Activated CD4-positive, alpha-beta memory T cell treated with anti-CD3 and anti-CD28 coated beads for 36 hours (primary cell): Measurements from ENCODE around the gene ZNF219. TPM values are rescaled to one million over a fixed set of nuclear protein-coding genes. Genes with fewer than 3 reads are reported as not detected.

Experiments
- CTCF ChIA-PET: fragments of 350-600 bp; sonication (Branson Sonifier 250); formaldehyde crosslinking; loops from one replicate; lab custom pipeline; 2021; ENCODE audit warnings: antibody characterized with exemption, inconsistent platforms; lab: Charles Lee
- POLR2A ChIA-PET: fragments of 350-600 bp; sonication (Branson Sonifier 250); formaldehyde crosslinking; loops from one replicate; lab custom pipeline; 2021; ENCODE audit warnings: antibody characterized with exemption; lab: Charles Lee
- DNase-seq: peaks from one replicate; pipeline ENCODE4 v3.0.0-alpha.2; 2020
- H3K27ac Mint-ChIP-seq: one replicate; pipeline ENCODE4 v1.8.0; 2021; ENCODE audit warnings: mixed read lengths
- H3K27me3 Mint-ChIP-seq: one replicate; pipeline ENCODE4 v1.8.0; 2021; ENCODE audit warnings: mixed read lengths
- H3K36me3 Mint-ChIP-seq: one replicate; pipeline ENCODE4 v1.8.0; 2021; ENCODE audit warnings: mixed read lengths
- H3K4me1 Mint-ChIP-seq: one replicate; pipeline ENCODE4 v1.8.0; 2021; ENCODE audit warnings: low read depth, mixed read lengths
- H3K4me3 Mint-ChIP-seq: one replicate; pipeline ENCODE4 v1.8.0; 2021; ENCODE audit warnings: mild to moderate bottlenecking, mixed read lengths
- H3K9me3 Mint-ChIP-seq: one replicate; pipeline ENCODE4 v1.8.0; 2021; ENCODE audit warnings: mixed read lengths
- intact Hi-C: fragments of 100-400 bp; cut with micrococcal nuclease; formaldehyde crosslinking; loops from one replicate; pipeline ENCODE4 v1.15.1; 2023
- total RNA-seq, 2 experiments: library from RNA; stranded (reverse); gene quantifications; one replicate each; pipeline ENCODE4 v1.2.3, GENCODE V29; 2021

Gene ZNF219
- total RNA-seq, 2 experiments from 2014 or later: 9.9 to 10.7 TPM

DNA sequence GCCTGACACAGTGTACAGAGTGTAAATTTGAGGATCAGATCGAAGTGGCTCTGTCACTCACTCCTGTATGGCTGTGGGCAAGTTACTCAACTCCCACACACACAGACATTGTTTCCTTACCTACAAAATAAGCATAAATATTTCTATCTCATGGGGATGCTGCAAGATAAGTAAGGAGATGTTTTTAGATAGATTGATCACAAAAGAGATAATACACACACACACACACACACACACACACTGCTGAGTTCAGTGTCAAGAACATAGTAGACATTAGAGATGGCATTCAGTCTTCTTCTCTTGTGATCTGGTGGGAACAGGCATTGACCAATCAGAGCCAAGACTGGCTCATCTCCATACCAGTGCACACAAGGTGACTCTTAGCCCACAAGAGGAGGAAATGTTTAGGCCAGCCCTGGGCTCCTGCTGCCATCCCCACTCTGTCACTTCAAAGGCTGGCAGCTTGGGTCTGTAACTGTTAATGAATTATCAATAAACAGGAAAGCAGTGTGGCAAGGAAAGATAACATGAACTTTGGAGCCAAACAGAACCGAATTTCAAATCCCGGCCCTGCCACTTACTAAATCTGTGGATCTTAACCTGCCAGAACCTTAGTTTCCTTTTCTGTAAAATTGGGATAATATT, 44.2 kb downstream of the ZNF219 start:
- DNase-seq: no peak
- ChIA-PET CTCF (interaction anchor here (0.9 kb wide), 1 partner anchor 470 kb away, joined by 3 read pairs; no protein-coding TSS in a partner anchor), POLR2A (no interaction called here)

DNA sequence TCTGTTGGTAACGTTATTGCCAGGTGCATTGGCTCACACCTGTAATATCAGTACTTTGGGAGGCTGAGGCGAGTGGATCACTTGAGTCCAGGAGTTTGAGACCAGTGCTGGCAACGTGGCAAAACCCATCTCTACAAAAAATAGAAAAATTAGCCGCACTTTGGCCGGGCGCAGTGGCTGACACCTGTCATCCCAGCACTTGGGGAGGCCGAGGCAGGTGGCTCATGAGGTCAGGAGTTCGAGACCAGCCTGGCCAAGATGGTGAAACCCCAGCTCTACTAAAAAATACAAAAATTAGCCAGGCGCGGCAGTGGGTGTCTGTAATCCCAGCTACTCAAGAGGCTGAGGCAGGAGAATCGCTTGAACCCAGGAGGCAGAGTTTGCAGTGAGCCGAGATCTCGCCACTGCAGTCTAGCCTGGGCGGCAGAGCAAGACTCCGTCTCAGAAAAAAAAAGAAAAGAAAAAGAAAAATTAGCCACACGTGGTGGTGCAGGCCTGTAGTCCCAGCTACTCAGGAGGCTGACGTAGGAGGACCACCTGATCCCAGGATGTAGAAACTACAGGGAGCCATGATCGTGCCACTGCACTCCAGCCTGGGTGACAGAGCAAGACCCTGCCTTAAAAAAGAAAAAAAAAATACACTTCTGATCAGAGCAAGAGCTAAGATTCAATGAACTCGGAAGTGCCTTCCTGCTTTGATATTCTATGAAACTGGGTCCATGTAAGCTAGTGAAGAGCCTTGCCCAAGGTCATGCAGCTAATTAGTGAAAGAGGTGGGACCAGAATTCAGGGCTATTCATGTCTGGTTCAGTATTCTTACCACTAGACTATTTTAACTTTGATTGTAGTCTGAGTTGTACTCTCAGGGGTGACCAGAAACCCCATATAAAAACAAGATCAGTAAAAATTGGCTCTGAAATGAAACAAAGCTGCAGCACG, 45.0 kb downstream of the ZNF219 start:
- Mint-ChIP-seq H3K4me1 (peaks cover 6% of the 10 kb centered on the region), H3K4me3 (no peak overlapping the region)

More for the DNA sequence above, 44.2 kb downstream of the ZNF219 start:
- no peaks in the 10 kb centered on the region for H3K9me3 Mint-ChIP-seq
- intact Hi-C loops: no loop called here
- H3K36me3 Mint-ChIP-seq: no peaks in the 10 kb centered on the region
- no peak overlapping the region for H3K27ac Mint-ChIP-seq
- no peak overlapping the region for H3K4me3 Mint-ChIP-seq
- H3K4me1 Mint-ChIP-seq: peaks cover 6% of the 10 kb centered on the region
- H3K27me3 Mint-ChIP-seq: peaks cover 2% of the 10 kb centered on the region

DNA sequence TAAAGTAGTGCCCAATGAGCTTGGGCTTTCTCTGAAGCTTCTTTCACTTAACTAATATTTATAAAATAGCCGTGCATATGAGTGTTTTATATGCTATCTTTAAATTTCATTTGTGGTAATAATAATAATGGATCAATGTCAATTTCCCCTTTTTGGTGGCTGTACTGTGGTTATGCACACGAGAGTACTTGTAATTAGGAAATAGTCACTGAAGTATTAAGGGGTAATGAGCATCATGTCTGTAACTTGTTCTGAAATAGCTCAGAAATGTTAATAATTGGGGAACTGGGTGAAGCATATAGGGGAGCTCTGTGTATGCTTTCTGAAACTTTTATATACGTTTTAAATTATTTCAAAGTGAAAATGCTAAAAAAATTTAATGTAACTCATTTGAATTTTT, 47.9 kb downstream of the ZNF219 start:
- no peaks in the 10 kb centered on the region for H3K9me3 Mint-ChIP-seq
- ChIA-PET POLR2A (no interaction called here), CTCF (interaction anchor here (1.5 kb wide), 1 partner anchor 45 kb away, joined by 3 read pairs; no protein-coding TSS in a partner anchor)
- H3K4me3 Mint-ChIP-seq: no peak overlapping the region
- no peaks in the 10 kb centered on the region for H3K36me3 Mint-ChIP-seq
- H3K4me1 Mint-ChIP-seq: peaks cover 6% of the 10 kb centered on the region
- H3K27ac Mint-ChIP-seq: no peak overlapping the region
- DNase-seq: no peak
- intact Hi-C loops: no loop called here
- peaks cover 5% of the 10 kb centered on the region for H3K27me3 Mint-ChIP-seq

More for the DNA sequence above, 45.0 kb downstream of the ZNF219 start:
- DNase-seq: no peak
- intact Hi-C loops: no loop called here
- no peaks in the 10 kb centered on the region for H3K9me3 Mint-ChIP-seq
- H3K36me3 Mint-ChIP-seq: no peaks in the 10 kb centered on the region
- peaks cover 2% of the 10 kb centered on the region for H3K27me3 Mint-ChIP-seq
- CTCF ChIA-PET: interaction anchor here (0.9 kb wide), 1 partner anchor 471 kb away, joined by 3 read pairs; no protein-coding TSS in a partner anchor
- H3K27ac Mint-ChIP-seq: no peak overlapping the region
- POLR2A ChIA-PET: no interaction called here

GRCh38 chr14:21049271-21049673, 49.2 kb downstream of the ZNF219 start:
- Mint-ChIP-seq H3K27me3 (peaks cover 5% of the 10 kb centered on the region), H3K27ac (no peak overlapping the region), H3K4me1 (peaks cover 11% of the 10 kb centered on the region), H3K36me3 (no peaks in the 10 kb centered on the region), H3K9me3 (no peaks in the 10 kb centered on the region), H3K4me3 (no peak overlapping the region)
- ChIA-PET POLR2A (no interaction called here), CTCF (interaction anchor here (1.1 to 2.6 kb wide), 2 partner anchors 35 to 55 kb away, joined by 4 to 8 read pairs; no protein-coding TSS in a partner anchor)
- no peak for DNase-seq
- intact Hi-C loops: no loop called here

DNA sequence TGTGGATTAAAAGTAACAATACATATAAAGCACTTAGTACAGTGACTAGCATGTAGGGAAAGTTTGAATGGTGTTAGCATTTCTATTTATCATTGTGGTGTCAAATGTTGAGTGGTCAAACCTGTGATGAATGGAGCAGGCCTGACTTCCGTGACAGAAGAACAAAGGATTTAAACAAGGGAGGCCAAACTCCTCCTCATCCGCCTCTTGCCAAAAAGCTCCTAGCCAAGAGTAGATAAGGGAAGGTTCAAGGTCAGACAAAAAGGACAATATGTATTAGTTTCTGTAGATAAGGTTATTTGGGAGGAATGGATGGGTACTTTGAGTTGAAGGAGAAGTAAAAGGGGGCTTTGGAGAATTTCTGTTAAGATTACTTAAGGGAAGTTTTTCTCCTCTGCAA, 49.8 kb downstream of the ZNF219 start:
- intact Hi-C loops: no loop called here
- ChIA-PET POLR2A (interaction anchor here (1.0 kb wide), 1 partner anchor 76 kb away, joined by 3 read pairs; no protein-coding TSS in a partner anchor), CTCF (interaction anchor here (1.1 to 2.6 kb wide), 4 partner anchors 20 to 56 kb away, joined by 3 to 8 read pairs (median 5); no protein-coding TSS in a partner anchor)
- no peaks in the 10 kb centered on the region for H3K9me3 Mint-ChIP-seq
- no peak for DNase-seq
- peaks cover 8% of the 10 kb centered on the region for H3K4me1 Mint-ChIP-seq
- no peaks in the 10 kb centered on the region for H3K36me3 Mint-ChIP-seq
- H3K27ac Mint-ChIP-seq: no peak overlapping the region
- peaks cover 5% of the 10 kb centered on the region for H3K27me3 Mint-ChIP-seq
- H3K4me3 Mint-ChIP-seq: no peak overlapping the region

DNA sequence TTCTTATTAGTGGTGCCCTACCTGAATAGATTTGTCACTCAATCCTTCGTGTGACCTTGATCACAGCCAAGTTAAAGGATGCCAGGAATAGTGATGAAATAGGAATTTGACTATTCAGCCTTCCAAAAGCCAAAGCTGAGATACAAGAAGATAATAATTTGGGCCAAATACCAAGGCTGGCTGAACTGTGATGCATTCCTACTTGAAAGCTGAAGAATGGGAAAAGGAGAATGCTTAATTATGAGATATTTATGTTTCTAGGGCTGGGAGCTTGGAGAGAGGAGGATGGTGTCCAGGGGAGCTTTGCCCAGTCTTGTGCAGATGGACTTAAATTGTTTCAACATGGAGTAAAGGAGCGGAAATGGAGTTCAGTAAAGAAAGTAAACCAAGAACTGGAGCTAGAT, 51.1 kb downstream of the ZNF219 start:
- POLR2A ChIA-PET: no interaction called here

GRCh38 chr14:21043974-21044618, 54.4 kb downstream of the ZNF219 start:
- no peak overlapping the region for H3K27ac Mint-ChIP-seq

More for the DNA sequence above, 51.1 kb downstream of the ZNF219 start:
- intact Hi-C loops: no loop called here
- H3K36me3 Mint-ChIP-seq: no peaks in the 10 kb centered on the region
- CTCF ChIA-PET: interaction anchor here (1.1 to 2.6 kb wide), 6 partner anchors 21 to 76 kb away, joined by 4 to 18 read pairs (median 6); no protein-coding TSS in a partner anchor
- no peaks in the 10 kb centered on the region for H3K9me3 Mint-ChIP-seq
- no peak overlapping the region for H3K27ac Mint-ChIP-seq
- H3K4me1 Mint-ChIP-seq: peaks cover 12% of the 10 kb centered on the region
- no peak overlapping the region for H3K4me3 Mint-ChIP-seq
- peaks cover 5% of the 10 kb centered on the region for H3K27me3 Mint-ChIP-seq
- DNase-seq: no peak

DNA sequence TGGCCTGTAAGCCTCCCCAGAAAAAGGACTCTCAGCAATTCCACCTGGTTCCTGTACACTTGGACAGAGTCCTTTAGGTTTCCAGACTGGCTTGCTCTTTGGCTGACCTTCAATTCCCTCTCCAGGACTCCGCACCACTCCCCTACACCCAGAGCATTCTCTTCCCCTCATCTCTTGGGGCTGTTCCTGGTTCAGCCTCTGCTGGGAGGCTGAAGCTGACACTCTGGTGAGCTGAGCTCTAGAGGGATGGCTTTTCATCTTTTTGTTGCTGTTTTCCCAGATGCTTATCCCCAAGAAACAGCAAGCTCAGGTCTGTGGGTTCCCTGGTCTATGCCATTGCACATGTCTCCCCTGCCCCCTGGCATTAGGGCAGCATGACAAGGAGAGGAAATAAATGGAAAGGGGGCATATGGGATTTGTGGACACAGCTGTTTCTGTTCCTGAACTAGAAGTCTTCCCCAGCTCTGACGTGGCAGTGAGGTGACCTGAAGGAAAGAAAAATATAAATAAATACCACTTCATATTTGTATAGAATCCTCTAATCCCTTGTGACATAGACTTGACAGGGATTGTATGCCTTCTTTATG, 55.0 kb downstream of the ZNF219 start:
- H3K4me3 Mint-ChIP-seq: no peak overlapping the region
- POLR2A ChIA-PET: no interaction called here
- peaks cover 2% of the 10 kb centered on the region for H3K27me3 Mint-ChIP-seq
- no peak overlapping the region for H3K27ac Mint-ChIP-seq
- H3K9me3 Mint-ChIP-seq: no peaks in the 10 kb centered on the region
- CTCF ChIA-PET: interaction anchor here (1.5 to 2.9 kb wide), 5 partner anchors 10 to 49 kb away, joined by 3 to 35 read pairs (median 6); no protein-coding TSS in a partner anchor
- intact Hi-C loops: no loop called here
- DNase-seq: no peak
- H3K36me3 Mint-ChIP-seq: no peaks in the 10 kb centered on the region
- peaks cover 12% of the 10 kb centered on the region for H3K4me1 Mint-ChIP-seq

More at GRCh38 chr14:21043974-21044618, 54.4 kb downstream of the ZNF219 start:
- Mint-ChIP-seq H3K27me3 (peaks cover 2% of the 10 kb centered on the region), H3K9me3 (no peaks in the 10 kb centered on the region), H3K4me1 (peaks cover 12% of the 10 kb centered on the region), H3K4me3 (no peak overlapping the region), H3K36me3 (no peaks in the 10 kb centered on the region)
- ChIA-PET POLR2A (no interaction called here), CTCF (interaction anchor here (1.2 to 2.9 kb wide), 6 partner anchors 8 to 48 kb away, joined by 3 to 35 read pairs (median 6); no protein-coding TSS in a partner anchor)
- intact Hi-C loops: no loop called here
- DNase-seq: no peak

DNA sequence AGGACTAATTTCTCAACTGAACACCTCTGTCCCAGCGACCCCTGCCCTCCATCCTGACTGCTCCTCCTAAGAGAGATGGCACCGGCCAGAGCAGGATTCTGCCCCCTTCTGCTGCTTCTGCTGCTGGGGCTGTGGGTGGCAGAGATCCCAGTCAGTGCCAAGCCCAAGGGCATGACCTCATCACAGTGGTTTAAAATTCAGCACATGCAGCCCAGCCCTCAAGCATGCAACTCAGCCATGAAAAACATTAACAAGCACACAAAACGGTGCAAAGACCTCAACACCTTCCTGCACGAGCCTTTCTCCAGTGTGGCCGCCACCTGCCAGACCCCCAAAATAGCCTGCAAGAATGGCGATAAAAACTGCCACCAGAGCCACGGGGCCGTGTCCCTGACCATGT, 55.5 kb downstream of the ZNF219 start:
- peaks cover 2% of the 10 kb centered on the region for H3K27me3 Mint-ChIP-seq
- CTCF ChIA-PET: interaction anchor here (1.8 to 2.9 kb wide), 3 partner anchors 24 to 50 kb away, joined by 5 to 35 read pairs (median 6); no protein-coding TSS in a partner anchor
- H3K4me1 Mint-ChIP-seq: peaks cover 12% of the 10 kb centered on the region
- no peak overlapping the region for H3K27ac Mint-ChIP-seq
- H3K9me3 Mint-ChIP-seq: no peaks in the 10 kb centered on the region
- H3K36me3 Mint-ChIP-seq: no peaks in the 10 kb centered on the region
- POLR2A ChIA-PET: no interaction called here
- DNase-seq: no peak
- no peak overlapping the region for H3K4me3 Mint-ChIP-seq
- intact Hi-C loops: no loop called here

- Mint-ChIP-seq H3K36me3 (no peaks in the 10 kb centered on the region), H3K4me1 (peaks cover 12% of the 10 kb centered on the region), H3K4me3 (no peak within 1 kb of the TSS), H3K27me3 (no peaks in the 10 kb centered on the region), H3K27ac (no peak within 1 kb of the TSS), H3K9me3 (no peaks in the 10 kb centered on the region)
- intact Hi-C loops: no loop called here
- CTCF ChIA-PET: interaction anchor here (1.0 to 3.9 kb wide), 6 partner anchors 8 to 70 kb away, joined by 3 to 115 read pairs (median 5); no protein-coding TSS in a partner anchor
- DNase-seq: no peak
- POLR2A ChIA-PET: no interaction called here
These were observed 56.6 kb downstream of the ZNF219 start, which contains the start of gene RNASE7 for GRCh38 chr14:21041676-21042433. TSS of gene RNASE7 (plus strand) at chr14:21042362. CDS start at chr14:21042993, 631 bp downstream.
